ENCODE data around the gene AGMAT. TPM values are rescaled to one million over a fixed set of nuclear protein-coding genes. Genes with fewer than 3 reads are reported as not detected.

Gene AGMAT
- total RNA-seq, 4 donors from 2014 or later: not detected

GRCh38 chr1:15523104-15524020 lies 61.5 kb downstream of the AGMAT start:
- no peaks in the 10 kb centered on the region for H3K27me3 ChIP-seq
- no peaks in the 10 kb centered on the region for H3K9me3 ChIP-seq
- ATAC-seq: no peak
- peak overlapping the region; percentile 71 to 94 for H3K4me3 ChIP-seq
- peaks cover 0 to 44% (median 11%) of the 10 kb centered on the region in 3 donors for H3K4me1 ChIP-seq
- no peaks in the 10 kb centered on the region for H3K36me3 ChIP-seq
- WGBS, 2 donors (ENCODE audit: low coverage in 1 of 2): 32 to 62% methylated on average over 10 to 16 of the region's 18 CpGs
- H3K27ac ChIP-seq: peak overlapping the region; percentile 94 to 100 (median 95)
- TF ChIP-seq EP300 (IDR thresholded peaks at IDR 0.05) (no peak), POLR2A (IDR thresholded peaks at IDR 0.05) (no peak), POLR2AphosphoS5 (IDR thresholded peaks at IDR 0.05) (no peak)
- TF ChIP-seq, protein P1, sequence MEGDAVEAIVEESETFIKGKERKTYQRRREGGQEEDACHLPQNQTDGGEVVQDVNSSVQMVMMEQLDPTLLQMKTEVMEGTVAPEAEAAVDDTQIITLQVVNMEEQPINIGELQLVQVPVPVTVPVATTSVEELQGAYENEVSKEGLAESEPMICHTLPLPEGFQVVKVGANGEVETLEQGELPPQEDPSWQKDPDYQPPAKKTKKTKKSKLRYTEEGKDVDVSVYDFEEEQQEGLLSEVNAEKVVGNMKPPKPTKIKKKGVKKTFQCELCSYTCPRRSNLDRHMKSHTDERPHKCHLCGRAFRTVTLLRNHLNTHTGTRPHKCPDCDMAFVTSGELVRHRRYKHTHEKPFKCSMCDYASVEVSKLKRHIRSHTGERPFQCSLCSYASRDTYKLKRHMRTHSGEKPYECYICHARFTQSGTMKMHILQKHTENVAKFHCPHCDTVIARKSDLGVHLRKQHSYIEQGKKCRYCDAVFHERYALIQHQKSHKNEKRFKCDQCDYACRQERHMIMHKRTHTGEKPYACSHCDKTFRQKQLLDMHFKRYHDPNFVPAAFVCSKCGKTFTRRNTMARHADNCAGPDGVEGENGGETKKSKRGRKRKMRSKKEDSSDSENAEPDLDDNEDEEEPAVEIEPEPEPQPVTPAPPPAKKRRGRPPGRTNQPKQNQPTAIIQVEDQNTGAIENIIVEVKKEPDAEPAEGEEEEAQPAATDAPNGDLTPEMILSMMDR (IDR thresholded peaks at IDR 0.05): no peak

- H3K9me3 ChIP-seq: no peaks in the 10 kb centered on the region
- peaks cover 0 to 7% of the 10 kb centered on the region in 2 donors for H3K36me3 ChIP-seq
- H3K27me3 ChIP-seq: no peaks in the 10 kb centered on the region
- ATAC-seq: no peak
- H3K4me1 ChIP-seq: peaks cover 0 to 36% (median 11%) of the 10 kb centered on the region in 3 donors
- WGBS, 2 donors (ENCODE audit: low coverage in 1 of 2): 100% methylated on average over 1 to 2 of the region's 4 CpGs
- TF ChIP-seq, protein P1 (IDR thresholded peaks at IDR 0.05): no peak
- TF ChIP-seq POLR2A (IDR thresholded peaks at IDR 0.05) (no peak), EP300 (IDR thresholded peaks at IDR 0.05) (no peak), POLR2AphosphoS5 (IDR thresholded peaks at IDR 0.05) (no peak)
- no peak overlapping the region for H3K4me3 ChIP-seq
- H3K27ac ChIP-seq: peak overlapping the region in 2 of 4 donors; percentile 96 to 100
Observed at GRCh38 chr1:15522551-15522950, 62.3 kb downstream of the AGMAT start.

Small RNAs within 50 kb of the gene (small RNA-seq; reads per million reads assigned to genes)
- gene CD24P1: 0 reads per million in 4 donors
- 0 reads per million in 4 donors for gene RNU7-179P
- gene SCARNA21B: 0 reads per million in 4 donors

Other genes starting within 250 kb of the AGMAT start
- 10 to 100 TPM; 26.3 to 60.7 (median 53.7) TPM for gene EFHD2, start 175.2 kb downstream of the AGMAT start, total RNA-seq
- not detected for gene CTRC, start 146.6 kb downstream of the AGMAT start, total RNA-seq
- not detected for gene CELA2A, start 128.3 kb downstream of the AGMAT start, total RNA-seq
- gene CELA2B, start 108.9 kb downstream of the AGMAT start, total RNA-seq: not detected
- 10 to 100 TPM; 11.0 to 22.5 (median 14.3) TPM for gene CASP9, start 60.8 kb downstream of the AGMAT start, total RNA-seq
- 10 to 100 TPM; 10.2 to 18.7 (median 13.8) TPM for gene DNAJC16, start 58.2 kb downstream of the AGMAT start, total RNA-seq
- 10 to 100 TPM; 14.3 to 37.2 (median 16.5) TPM for gene DDI2, start 32.4 kb upstream of the AGMAT start, total RNA-seq
- 10 to 100 TPM; 32.1 to 65.2 (median 41.8) TPM for gene PLEKHM2, start 99.3 kb upstream of the AGMAT start, total RNA-seq
- gene SLC25A34, start 151.2 kb upstream of the AGMAT start, total RNA-seq: 1 to 10 TPM in 2 of 4 donors, under 1 TPM in 2; 0.10 to 2.0 (median 1.1) TPM
- not detected for gene TMEM82, start 157.4 kb upstream of the AGMAT start, total RNA-seq
- 100 to 1,000 TPM in 1 of 4 donors, 10 to 100 TPM in 3; 40.4 to 106 (median 47.0) TPM for gene FBLIM1, start 173.7 kb upstream of the AGMAT start, total RNA-seq
- 1 to 10 TPM in 2 of 4 donors, under 1 TPM in 2; 0.40 to 1.4 (median 0.85) TPM for gene UQCRHL, start 222.6 kb upstream of the AGMAT start, total RNA-seq